ENCODE data around the gene CCDC142.

The CCDC142 gene

DNA sequence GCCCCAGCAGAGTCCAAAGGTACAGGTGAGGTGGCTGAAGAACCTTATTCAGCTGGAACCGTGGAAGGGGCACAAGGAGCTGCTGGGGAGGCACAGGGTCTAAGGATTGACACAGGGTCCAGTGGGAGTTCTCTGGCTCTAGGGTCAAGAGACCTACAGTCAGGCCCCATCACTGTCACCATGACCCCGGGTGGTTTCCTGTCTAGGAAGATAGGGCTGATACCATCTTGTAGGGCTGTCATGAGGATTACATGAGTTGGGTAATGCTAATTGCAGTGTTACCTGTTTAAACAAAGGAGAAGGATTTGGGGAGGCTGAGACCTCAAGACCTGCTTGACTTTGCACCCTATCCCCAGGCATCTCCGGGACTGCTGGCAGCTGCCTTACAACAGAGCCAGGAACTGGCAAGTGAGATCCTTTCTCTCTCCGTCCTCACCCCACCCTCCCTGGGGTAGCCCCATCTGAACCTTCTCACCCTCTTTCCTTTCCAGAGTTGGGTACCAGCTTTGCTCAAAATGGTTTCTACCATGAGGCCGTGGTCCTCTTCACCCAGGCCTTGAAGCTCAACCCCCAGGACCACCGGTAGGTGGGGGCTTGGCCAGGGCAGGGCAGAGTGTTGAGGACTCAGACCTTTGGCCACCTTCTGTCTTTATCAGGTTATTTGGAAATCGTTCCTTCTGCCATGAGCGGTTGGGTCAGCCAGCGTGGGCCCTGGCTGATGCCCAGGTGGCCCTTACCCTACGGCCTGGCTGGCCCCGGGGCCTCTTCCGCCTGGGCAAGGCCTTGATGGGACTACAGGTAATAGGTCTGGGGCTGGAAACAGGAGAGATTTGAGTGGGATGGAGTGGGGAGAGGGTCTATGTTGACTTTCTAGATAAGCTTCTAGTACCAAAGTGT lies 9.1 kb upstream of the CCDC142 start:
- Histone ChIP-seq H3K9ac (ENCODE audit: low read depth, low read length, poor library complexity) (no peak overlapping the region), H3K4me3 (ENCODE audit: low read length in 2 of 2) (no peak overlapping the region), H2BK15ac (ENCODE audit: low read length) (no peak overlapping the region), H3K4me1 (ENCODE audit: control insufficient read depth in 2 of 2, insufficient read depth in 1 of 2, low read depth in 1 of 2, low read length in 2 of 2) (no peaks in the 10 kb centered on the region), H3K27me3 (ENCODE audit: control insufficient read depth in 3 of 3, insufficient read depth in 3 of 3, low read depth in 1 of 3, low read length in 3 of 3) (peaks cover under 1 to 15% (median 9%) of the 10 kb centered on the region in 3 experiments), H4K91ac (ENCODE audit: low read depth, low read length, poor library complexity) (no peak overlapping the region), H2AK5ac (ENCODE audit: low read depth, low read length) (no peak overlapping the region), H4K8ac (ENCODE audit: low read depth, low read length) (no peak overlapping the region), H2BK5ac (ENCODE audit: low read length) (no peak overlapping the region), H2BK120ac (ENCODE audit: low read depth, low read length) (no peak overlapping the region), H2AFZ (ENCODE audit: low read length) (no peak overlapping the region), H3K18ac (ENCODE audit: low read length) (no peak overlapping the region), H2BK12ac (ENCODE audit: low read length) (no peak overlapping the region), H3K4me2 (ENCODE audit: insufficient read depth, low read length, poor library complexity, severe bottlenecking) (no peak overlapping the region), H3K27ac (replicated peaks; ENCODE audit: low read length) (no peak overlapping the region), H3K14ac (ENCODE audit: low read length) (no peak overlapping the region), H3K79me1 (ENCODE audit: low read depth, low read length) (no peaks in the 10 kb centered on the region), H3K9me3 (replicated peaks in 1 of 2; ENCODE audit: control insufficient read depth in 2 of 2, insufficient read depth in 1 of 2, low read depth in 1 of 2, low read length in 2 of 2) (no peaks in the 10 kb centered on the region), H3K36me3 (replicated peaks in 1 of 2; ENCODE audit: control insufficient read depth in 2 of 2, insufficient read depth in 2 of 2, low read length in 2 of 2) (peaks cover 31 to 50% of the 10 kb centered on the region in 2 donors), H3K23ac (ENCODE audit: low read depth, low read length, poor library complexity) (no peak overlapping the region), H3K4ac (ENCODE audit: low read length) (no peak overlapping the region)
- WGBS, 2 donors (ENCODE audit: extremely low coverage in 2 of 2, insufficient read length in 2 of 2, insufficient replicate concordance in 1 of 2), result no CpG with 5 or more reads among the region's 12 CpGs
- DNase-seq (ENCODE audit: low spot score), result no peak

DNA sequence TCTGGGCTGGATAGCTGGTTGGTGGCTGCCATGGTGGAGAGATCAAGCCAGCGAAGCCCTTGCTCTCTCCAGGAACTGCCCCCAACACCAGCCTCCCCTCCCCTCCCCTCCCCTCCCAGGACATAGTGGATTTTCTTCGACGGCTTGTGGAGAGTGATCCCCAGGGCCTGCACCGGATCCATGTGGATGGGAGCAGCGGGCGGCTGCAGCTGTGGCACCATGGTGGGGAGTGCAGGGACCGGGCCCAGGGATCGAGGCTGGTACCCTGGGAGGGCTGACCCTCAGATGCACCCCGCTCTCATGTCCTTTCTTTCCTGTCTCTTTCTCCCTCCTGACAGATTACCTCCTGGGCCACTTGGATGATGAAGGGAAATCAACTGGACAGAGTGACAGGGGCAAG lies 7.1 kb upstream of the CCDC142 start:
- no peak overlapping the region for H2BK12ac ChIP-seq (ENCODE audit: low read length)
- no peak overlapping the region for H4K8ac ChIP-seq (ENCODE audit: low read depth, low read length)
- no peak for DNase-seq (ENCODE audit: low spot score)
- no peak overlapping the region for H3K4me3 ChIP-seq (ENCODE audit: low read length in 2 of 2)
- H3K4me1 ChIP-seq (ENCODE audit: control insufficient read depth in 2 of 2, insufficient read depth in 1 of 2, low read depth in 1 of 2, low read length in 2 of 2), result no peaks in the 10 kb centered on the region
- H3K36me3 ChIP-seq (replicated peaks in 1 of 2; ENCODE audit: control insufficient read depth in 2 of 2, insufficient read depth in 2 of 2, low read length in 2 of 2), result peaks cover 32 to 57% of the 10 kb centered on the region in 2 donors
- no peak overlapping the region for H2AFZ ChIP-seq (ENCODE audit: low read length)
- no peak overlapping the region for H3K9ac ChIP-seq (ENCODE audit: low read depth, low read length, poor library complexity)
- H2BK5ac ChIP-seq (ENCODE audit: low read length), result no peak overlapping the region
- no peak overlapping the region for H2BK120ac ChIP-seq (ENCODE audit: low read depth, low read length)
- WGBS, 2 donors (ENCODE audit: extremely low coverage in 2 of 2, insufficient read length in 2 of 2, insufficient replicate concordance in 1 of 2), result no CpG with 5 or more reads among the region's 9 CpGs
- no peaks in the 10 kb centered on the region for H3K27me3 ChIP-seq (ENCODE audit: control insufficient read depth in 3 of 3, insufficient read depth in 3 of 3, low read depth in 1 of 3, low read length in 3 of 3)
- no peak overlapping the region for H3K4me2 ChIP-seq (ENCODE audit: insufficient read depth, low read length, poor library complexity, severe bottlenecking)
- no peak overlapping the region for H4K91ac ChIP-seq (ENCODE audit: low read depth, low read length, poor library complexity)
- H3K9me3 ChIP-seq (replicated peaks in 1 of 2; ENCODE audit: control insufficient read depth in 2 of 2, insufficient read depth in 1 of 2, low read depth in 1 of 2, low read length in 2 of 2), result no peaks in the 10 kb centered on the region
- H2AK5ac ChIP-seq (ENCODE audit: low read depth, low read length), result no peak overlapping the region
- H3K27ac ChIP-seq (replicated peaks; ENCODE audit: low read length), result no peak overlapping the region
- H3K14ac ChIP-seq (ENCODE audit: low read length), result no peak overlapping the region
- H2BK15ac ChIP-seq (ENCODE audit: low read length), result no peak overlapping the region
- H3K18ac ChIP-seq (ENCODE audit: low read length), result no peak overlapping the region
- H3K79me1 ChIP-seq (ENCODE audit: low read depth, low read length), result no peaks in the 10 kb centered on the region
- no peak overlapping the region for H3K23ac ChIP-seq (ENCODE audit: low read depth, low read length, poor library complexity)
- H3K4ac ChIP-seq (ENCODE audit: low read length), result no peak overlapping the region

DNA sequence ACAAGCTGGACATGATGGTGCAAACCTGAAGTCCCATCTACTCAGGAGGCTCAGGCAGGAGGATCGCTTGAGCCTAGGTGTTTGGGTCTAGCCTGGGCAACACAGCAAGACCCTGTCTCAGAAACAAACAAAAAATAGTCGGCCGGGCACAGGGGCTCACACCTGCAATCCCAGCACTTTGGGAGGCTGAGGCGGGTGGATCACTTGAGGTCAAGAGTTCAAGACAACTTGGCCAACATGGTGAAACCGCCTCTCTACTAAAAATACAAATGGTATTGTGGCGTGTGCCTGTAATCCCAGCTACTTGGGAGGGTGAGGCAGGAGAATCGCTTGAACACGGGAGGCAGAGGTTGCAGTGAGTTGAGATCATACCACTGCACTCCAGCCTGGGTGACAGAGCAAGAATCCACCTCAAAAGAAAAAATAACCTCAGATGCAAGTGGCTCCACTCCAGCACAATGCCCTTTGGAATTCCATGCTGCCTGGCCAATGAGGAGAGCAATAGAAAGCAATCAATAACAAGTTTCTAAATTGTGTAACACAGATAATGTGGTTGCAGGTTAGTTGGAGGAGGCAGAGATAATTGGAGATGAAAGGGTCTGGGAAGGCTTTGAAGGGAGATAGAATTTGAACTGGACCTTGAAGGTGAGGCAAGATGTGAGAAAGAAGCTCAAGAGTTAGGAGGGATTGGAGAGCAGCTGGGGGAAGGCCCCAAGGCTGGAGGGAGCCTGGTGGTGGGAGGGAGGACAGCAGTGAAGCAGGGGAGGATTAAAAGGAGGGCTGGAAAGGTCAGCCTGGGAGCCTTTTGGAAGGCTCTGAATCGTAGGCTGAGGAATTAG lies 6.1 kb upstream of the CCDC142 start:
- Histone ChIP-seq H3K14ac (ENCODE audit: low read length) (no peak overlapping the region), H2AFZ (ENCODE audit: low read length) (no peak overlapping the region), H2AK5ac (ENCODE audit: low read depth, low read length) (no peak overlapping the region), H3K4me3 (ENCODE audit: low read length in 2 of 2) (no peak overlapping the region), H2BK5ac (ENCODE audit: low read length) (no peak overlapping the region), H3K36me3 (replicated peaks in 1 of 2; ENCODE audit: control insufficient read depth in 2 of 2, insufficient read depth in 2 of 2, low read length in 2 of 2) (peaks cover 30 to 50% of the 10 kb centered on the region in 2 donors), H3K4ac (ENCODE audit: low read length) (no peak overlapping the region), H3K4me2 (ENCODE audit: insufficient read depth, low read length, poor library complexity, severe bottlenecking) (no peak overlapping the region), H3K9me3 (replicated peaks in 1 of 2; ENCODE audit: control insufficient read depth in 2 of 2, insufficient read depth in 1 of 2, low read depth in 1 of 2, low read length in 2 of 2) (no peaks in the 10 kb centered on the region), H3K23ac (ENCODE audit: low read depth, low read length, poor library complexity) (no peak overlapping the region), H4K8ac (ENCODE audit: low read depth, low read length) (no peak overlapping the region), H3K79me1 (ENCODE audit: low read depth, low read length) (no peaks in the 10 kb centered on the region), H2BK12ac (ENCODE audit: low read length) (no peak overlapping the region), H4K91ac (ENCODE audit: low read depth, low read length, poor library complexity) (no peak overlapping the region), H3K9ac (ENCODE audit: low read depth, low read length, poor library complexity) (no peak overlapping the region), H3K27ac (replicated peaks; ENCODE audit: low read length) (no peak overlapping the region), H2BK120ac (ENCODE audit: low read depth, low read length) (no peak overlapping the region), H3K27me3 (ENCODE audit: control insufficient read depth in 3 of 3, insufficient read depth in 3 of 3, low read depth in 1 of 3, low read length in 3 of 3) (no peaks in the 10 kb centered on the region), H2BK15ac (ENCODE audit: low read length) (no peak overlapping the region), H3K18ac (ENCODE audit: low read length) (no peak overlapping the region), H3K4me1 (ENCODE audit: control insufficient read depth in 2 of 2, insufficient read depth in 1 of 2, low read depth in 1 of 2, low read length in 2 of 2) (no peaks in the 10 kb centered on the region)
- DNase-seq (ENCODE audit: low spot score), result no peak
- no CpG with 5 or more reads among the region's 9 CpGs for WGBS, 2 donors (ENCODE audit: extremely low coverage in 2 of 2, insufficient read length in 2 of 2, insufficient replicate concordance in 1 of 2)

DNA sequence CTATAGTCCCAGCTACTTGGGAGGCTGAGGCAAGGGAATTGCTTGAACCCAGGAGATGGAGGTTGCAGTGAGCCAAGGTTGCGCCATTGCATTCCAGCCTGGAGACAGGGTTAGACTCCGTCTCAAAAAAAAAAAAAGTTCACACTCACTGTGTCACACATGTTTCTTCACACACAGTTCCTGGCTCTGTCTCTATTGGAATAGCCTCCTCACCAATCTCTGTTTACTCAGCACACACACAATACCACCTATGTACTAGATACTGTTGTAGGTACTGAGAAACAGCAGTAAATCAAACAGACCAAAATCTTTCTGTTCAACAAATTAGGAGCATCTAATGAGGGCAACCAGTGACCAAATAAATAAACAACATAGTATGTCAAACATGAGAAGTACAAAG lies 3.3 kb upstream of the CCDC142 start:
- no peaks in the 10 kb centered on the region for H3K9me3 ChIP-seq (replicated peaks in 1 of 2; ENCODE audit: control insufficient read depth in 2 of 2, insufficient read depth in 1 of 2, low read depth in 1 of 2, low read length in 2 of 2)
- no peak overlapping the region for H3K14ac ChIP-seq (ENCODE audit: low read length)
- no peak overlapping the region for H3K18ac ChIP-seq (ENCODE audit: low read length)
- H3K4me2 ChIP-seq (ENCODE audit: insufficient read depth, low read length, poor library complexity, severe bottlenecking), result no peak overlapping the region
- H3K4me1 ChIP-seq (ENCODE audit: control insufficient read depth in 2 of 2, insufficient read depth in 1 of 2, low read depth in 1 of 2, low read length in 2 of 2), result peaks cover 7 to 10% of the 10 kb centered on the region in 2 donors
- DNase-seq (ENCODE audit: low spot score), result no peak
- H3K9ac ChIP-seq (ENCODE audit: low read depth, low read length, poor library complexity), result no peak overlapping the region
- no peak overlapping the region for H2BK15ac ChIP-seq (ENCODE audit: low read length)
- no peak overlapping the region for H2BK12ac ChIP-seq (ENCODE audit: low read length)
- no CpG with 5 or more reads among the region's 2 CpGs for WGBS, 2 donors (ENCODE audit: extremely low coverage in 2 of 2, insufficient read length in 2 of 2, insufficient replicate concordance in 1 of 2)
- no peak overlapping the region for H3K4me3 ChIP-seq (ENCODE audit: low read length in 2 of 2)
- no peak overlapping the region for H2AK5ac ChIP-seq (ENCODE audit: low read depth, low read length)
- no peak overlapping the region for H2BK120ac ChIP-seq (ENCODE audit: low read depth, low read length)
- H4K8ac ChIP-seq (ENCODE audit: low read depth, low read length), result no peak overlapping the region
- H3K27ac ChIP-seq (replicated peaks; ENCODE audit: low read length), result no peak overlapping the region
- H2AFZ ChIP-seq (ENCODE audit: low read length), result no peak overlapping the region
- H3K23ac ChIP-seq (ENCODE audit: low read depth, low read length, poor library complexity), result no peak overlapping the region
- H4K91ac ChIP-seq (ENCODE audit: low read depth, low read length, poor library complexity), result no peak overlapping the region
- H3K4ac ChIP-seq (ENCODE audit: low read length), result no peak overlapping the region
- H3K36me3 ChIP-seq (replicated peaks in 1 of 2; ENCODE audit: control insufficient read depth in 2 of 2, insufficient read depth in 2 of 2, low read length in 2 of 2), result peaks cover 11 to 26% of the 10 kb centered on the region in 2 donors
- H3K79me1 ChIP-seq (ENCODE audit: low read depth, low read length), result peaks cover 12% of the 10 kb centered on the region
- H2BK5ac ChIP-seq (ENCODE audit: low read length), result no peak overlapping the region
- H3K27me3 ChIP-seq (ENCODE audit: control insufficient read depth in 3 of 3, insufficient read depth in 3 of 3, low read depth in 1 of 3, low read length in 3 of 3), result no peaks in the 10 kb centered on the region
